Cortex of kidney (tissue), 1 donor: Measurements from ENCODE around the gene ZNF205.

ENCODE experiments used
- DNase-seq: peaks from one replicate; lab custom pipeline; 2025; lab: John Stamatoyannopoulos, UW

The ZNF205 gene

GRCh38 chr16:3084969-3085670 lies 27.3 kb upstream of the ZNF205 start:
- no peak for DNase-seq

DNA sequence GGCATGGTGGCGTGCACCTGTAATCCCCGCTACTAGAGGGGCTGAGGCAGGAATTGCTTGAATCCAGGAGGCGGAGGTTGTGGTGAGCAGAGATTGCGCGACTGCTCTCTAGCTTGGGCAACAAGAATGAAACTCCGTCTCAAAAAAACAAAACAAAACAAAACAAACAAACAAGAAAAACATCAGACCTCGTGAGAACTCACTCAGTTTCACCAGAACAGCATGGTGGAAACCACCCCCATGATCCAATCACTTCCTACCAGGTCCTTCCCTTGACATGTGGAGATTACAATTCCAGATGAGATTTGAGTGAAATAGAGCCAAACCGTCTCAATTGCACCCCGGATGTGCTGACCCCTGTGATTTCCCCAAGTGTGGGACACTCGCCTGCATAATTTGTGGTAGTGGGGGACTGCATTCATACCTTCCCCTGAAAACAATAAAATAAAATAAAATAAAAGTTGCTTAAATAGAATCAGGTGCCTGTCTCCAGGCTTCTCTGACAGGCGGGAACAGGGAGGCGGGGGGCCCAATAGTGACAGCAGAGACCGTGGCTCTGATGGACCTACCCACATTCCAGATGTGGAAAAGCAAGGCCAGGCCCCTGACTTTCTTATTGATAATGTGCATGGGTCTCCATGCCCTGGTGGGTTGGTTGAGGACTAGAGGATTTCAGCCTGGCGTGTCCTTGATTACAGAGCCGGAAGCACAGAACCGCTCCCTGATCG lies 26.4 kb upstream of the ZNF205 start:
- no peak for DNase-seq

DNA sequence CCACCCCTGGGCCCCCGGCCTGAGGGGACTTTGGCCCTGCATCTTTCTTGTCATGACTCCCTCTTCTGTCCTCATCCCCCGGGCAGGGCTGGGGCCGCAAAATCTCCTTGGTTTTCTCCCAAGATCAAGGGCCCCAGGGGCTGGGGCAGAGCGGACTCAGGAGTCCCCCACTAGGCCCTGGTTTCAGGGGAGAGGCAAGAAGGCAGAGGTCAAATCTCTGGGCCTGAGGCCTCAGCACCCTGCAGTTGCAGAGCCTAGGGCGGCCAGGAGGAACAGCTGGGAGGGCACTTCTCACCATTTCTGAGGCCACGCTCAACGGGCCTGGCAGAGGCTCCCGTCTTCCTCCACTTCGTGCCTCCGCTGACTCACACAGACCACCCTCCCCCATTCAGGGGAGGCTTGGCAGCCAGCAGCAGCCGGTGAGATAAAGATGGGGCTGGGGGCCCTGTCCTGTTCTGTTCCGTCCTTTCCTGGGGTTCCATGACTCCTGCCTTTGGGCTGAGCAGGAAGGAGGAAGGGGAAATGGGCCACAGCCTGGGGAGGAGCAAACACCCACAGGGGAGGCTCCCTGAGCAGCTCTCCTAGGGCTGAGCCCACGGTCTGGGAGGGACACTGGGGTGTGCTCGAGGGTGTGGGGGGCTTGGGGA lies 25.7 kb upstream of the ZNF205 start:
- no peak for DNase-seq

- no peak for DNase-seq
These were observed 24.8 kb upstream of the ZNF205 start for GRCh38 chr16:3087243-3088235.

DNA sequence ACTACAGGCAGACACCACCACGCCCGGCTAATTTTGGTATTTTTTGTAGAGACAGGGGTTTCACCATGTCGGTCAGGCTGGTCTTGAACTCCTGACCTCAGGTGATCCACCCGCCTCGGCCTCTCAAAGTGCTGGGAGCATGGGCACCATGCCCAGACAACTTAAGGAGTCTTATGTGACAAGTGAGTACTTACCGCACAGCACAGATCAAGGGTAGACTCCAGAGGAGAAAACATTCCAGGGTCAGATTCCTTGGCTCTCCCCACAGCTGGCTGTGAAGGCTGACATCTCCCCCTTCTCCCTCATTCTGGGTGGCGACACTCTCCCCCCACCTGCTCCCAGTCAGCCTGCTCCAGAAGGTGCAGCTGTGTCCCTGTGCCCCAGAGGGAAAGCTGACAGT lies 23.9 kb upstream of the ZNF205 start:
- DNase-seq = no peak

DNA sequence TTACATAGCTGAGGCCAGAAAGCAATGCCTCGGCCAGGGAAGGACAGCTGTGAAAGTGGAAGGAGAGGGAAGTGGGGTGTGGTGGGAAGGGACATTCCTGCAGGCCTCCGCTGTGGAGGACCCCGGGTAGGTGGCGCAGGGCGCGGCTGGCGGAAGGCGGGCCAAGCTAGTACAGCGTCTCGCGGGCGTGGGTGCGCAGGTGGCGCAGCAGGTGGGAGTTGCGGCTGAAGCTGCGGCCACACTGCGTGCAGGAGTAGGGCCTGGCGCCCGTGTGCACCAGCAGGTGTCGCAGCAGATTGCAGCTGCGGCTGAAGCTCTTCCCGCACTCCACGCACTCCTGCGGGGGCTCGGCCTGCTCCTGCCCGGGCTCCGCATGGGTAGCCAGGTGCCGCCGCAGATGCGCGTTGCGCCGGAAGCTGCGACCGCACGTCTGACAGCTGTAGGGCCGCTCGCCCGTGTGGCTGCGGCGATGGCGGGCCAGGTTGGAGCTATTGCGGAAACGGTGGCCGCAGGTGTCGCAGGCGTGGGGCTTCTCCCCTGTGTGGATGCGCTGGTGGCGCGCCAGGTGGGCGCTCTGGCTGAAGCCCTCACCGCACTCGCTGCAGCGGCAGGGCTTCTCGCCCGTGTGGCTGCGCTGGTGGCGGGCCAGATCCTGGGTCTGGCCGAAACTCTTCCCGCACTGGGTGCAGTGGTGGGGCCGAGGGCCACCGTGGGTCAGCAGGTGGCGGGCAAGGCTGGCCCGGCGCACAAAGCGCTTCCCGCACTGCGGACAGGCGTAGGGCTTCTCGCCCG lies 23.3 kb upstream of the ZNF205 start:
- DNase-seq = no peak

DNA sequence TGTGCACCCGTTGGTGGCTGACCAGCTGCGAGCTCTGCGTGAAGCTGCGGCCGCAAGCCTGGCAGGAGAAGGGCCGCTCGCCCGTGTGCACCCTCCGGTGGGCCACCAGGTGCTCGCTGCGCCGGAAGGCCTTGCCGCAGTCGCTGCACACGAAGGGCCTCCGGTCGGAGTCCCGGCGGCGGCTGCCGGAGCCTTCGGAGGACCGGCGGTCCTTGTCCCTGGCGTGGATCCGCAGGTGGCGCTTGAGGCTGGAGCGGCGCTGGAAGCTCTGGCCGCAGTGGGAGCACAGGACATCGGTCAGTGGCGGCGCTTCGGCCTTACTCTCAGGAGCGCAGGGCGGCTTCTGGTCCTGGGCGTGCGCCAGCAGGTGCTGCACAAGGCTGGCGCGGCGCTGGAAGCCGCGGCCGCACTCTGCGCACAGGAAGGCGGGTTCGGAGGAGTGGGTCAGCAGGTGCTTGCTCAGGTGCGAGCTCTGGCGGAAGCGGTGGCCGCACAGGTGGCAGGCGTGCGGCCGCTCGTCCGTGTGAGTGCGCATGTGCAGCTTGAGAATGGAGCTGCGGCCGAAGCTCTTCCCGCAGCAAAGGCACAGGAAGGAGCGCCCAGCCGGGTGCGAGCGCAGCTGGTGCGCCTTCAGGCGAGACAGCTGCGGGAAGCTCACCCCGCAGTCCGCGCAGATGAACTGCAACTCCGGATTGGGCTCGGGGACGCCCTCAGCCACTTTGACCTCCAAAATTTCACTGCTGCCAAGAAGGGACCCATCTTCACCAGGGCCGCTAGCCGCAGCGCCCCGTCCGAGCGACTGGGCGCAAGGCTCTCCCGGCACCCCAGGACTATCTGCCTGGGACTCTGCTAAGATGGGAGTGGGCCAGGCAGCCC lies 22.4 kb upstream of the ZNF205 start:
- no peak for DNase-seq

DNA sequence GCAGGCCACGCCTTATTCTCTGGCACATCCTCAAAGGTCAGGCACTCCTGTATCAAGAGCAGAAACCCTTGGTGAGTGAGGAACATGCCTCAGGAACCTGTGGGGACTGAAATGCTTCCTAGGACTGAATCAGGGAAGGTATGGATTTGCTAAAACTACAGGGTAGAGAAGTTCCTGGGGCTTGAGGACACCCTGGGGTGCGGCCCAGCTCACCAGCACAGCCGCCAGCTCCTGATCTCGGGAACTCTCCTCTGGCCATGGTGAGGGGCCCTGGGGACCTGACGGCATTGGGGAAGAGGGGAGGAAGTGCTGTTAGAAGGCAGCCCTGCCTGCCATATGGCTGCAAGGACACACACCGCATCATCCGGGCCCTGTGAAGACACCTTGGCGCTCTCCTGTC lies 20.8 kb upstream of the ZNF205 start:
- no peak for DNase-seq

GRCh38 chr16:3092501-3092941 lies 19.9 kb upstream of the ZNF205 start:
- DNase-seq = no peak

DNA sequence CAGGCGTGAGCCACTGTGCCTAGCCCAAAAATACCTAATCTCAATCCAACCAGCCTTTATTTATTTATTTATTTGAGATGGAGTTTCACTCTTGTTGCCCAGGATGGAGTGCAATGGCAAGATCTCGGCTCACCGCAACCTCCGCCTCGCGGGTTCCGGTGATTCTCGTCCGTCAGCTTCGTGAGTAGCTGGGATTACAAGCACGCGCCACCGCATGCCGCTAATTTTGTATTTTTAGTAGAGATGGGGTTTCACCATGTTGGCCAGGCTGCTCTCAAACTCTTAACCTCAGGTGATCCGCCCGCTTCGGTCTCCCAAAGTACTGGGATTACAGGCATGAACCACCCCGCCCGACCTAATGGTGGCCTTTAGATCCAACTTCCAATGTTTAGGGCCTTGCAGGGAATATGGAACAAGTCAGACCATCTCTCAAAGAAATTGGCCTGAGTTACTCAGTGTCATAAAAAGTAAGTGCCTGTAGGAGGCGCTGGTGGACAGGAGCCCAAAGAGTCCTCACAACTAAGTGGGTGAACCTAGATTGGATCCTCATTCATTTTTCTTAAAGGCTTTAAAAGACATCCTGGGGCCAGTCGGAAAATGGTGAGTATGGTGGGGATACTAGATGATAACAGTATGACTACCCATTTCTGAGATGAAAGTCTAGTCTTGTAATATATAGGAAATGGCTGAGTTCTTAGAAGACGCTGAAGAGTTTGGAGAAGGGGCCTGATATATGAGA lies 17.9 kb upstream of the ZNF205 start:
- DNase-seq = no peak

DNA sequence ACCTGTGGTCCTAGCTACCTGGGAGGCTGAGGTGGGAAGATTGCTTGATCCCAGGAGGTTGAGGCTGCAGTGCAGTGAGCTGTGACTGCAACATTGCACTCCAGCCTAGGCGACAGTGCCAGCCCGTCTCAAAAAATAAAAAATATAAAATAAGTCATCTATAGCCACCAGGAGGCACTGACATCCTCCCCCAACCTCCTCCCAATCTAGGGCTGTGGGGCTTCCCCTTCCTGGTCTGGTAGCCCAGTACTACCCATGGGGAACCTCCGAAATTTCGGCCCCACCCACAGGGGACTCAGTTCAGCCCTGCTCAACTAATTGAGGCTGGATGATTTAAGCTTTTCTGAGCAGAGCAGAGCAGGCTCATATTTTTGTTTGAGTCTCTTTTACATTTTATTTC lies 16.5 kb upstream of the ZNF205 start:
- DNase-seq = no peak

DNA sequence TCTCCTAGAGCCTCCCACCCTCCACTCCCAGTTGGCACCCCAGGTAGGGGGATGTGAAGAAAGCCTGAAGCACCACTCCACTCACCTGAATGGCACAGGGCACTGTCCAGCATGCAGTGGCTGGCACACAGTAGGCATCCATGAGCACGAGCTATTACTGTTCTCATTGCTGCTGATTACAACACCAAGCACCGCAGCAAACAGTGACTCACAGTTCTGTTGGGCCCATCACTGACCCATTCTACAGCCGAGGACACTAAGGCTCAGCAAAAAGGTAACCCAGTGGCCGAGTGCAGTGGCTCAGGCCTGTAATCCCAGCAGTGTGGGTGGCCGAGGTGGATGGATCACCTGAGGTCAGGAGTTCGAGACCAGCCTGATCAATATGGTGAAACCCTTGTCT lies 16.0 kb upstream of the ZNF205 start:
- no peak for DNase-seq

DNA sequence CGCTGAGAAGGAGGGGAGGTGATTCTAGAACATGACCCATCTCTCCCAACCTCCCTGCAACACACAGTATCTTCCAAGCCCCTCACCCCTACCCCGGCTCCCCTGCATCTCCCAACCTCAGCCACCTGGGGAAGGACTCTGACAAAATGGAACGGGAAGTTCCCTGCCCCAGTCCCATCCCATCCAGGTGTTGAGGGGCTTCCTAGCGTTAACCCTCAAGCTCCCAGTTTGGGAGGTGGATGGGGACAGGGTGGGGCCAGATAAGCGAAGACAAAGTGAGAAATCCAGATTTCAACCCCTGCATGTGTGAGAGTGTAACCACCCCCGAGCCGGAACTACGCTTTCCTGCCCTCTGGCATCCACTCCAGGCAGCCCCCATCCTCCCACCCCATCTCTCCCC lies 15.1 kb upstream of the ZNF205 start:
- no peak for DNase-seq

- no peak for DNase-seq
These were observed 13.7 kb upstream of the ZNF205 start, which contains the start of gene ZSCAN10 for GRCh38 chr16:3098459-3099394. TSS of gene ZSCAN10 (minus strand) at chr16:3099294. CDS start at chr16:3092937, 6,357 bp downstream.

GRCh38 chr16:3099395-3099731 lies 13.0 kb upstream of the ZNF205 start:
- DNase-seq = no peak

GRCh38 chr16:3099732-3100499 lies 12.5 kb upstream of the ZNF205 start:
- DNase-seq = no peak

- no peak for DNase-seq
These were observed 11.2 kb upstream of the ZNF205 start for GRCh38 chr16:3101018-3101840.
